Activated CD8-positive, alpha-beta memory T cell treated with anti-CD3 and anti-CD28 coated beads for 4 hours (primary cell): ENCODE measurements around the gene SASH1.
"Not testable (repeated sequence)": the region's sequence is repeated elsewhere in the genome, so short reads cannot be mapped to it uniquely, and the experiment has no call there.

Experiments used
- DNase-seq, 2 donors: peaks; one replicate each; pipeline ENCODE4 v3.0.0-alpha.2; 2020; ENCODE audit warnings: low read depth in 2 of 2

The SASH1 gene

GRCh38 chr6:148365041-148365440 lies 22.4 kb downstream of the SASH1 start:
- no peak for DNase-seq

GRCh38 chr6:148367411-148368024 lies 24.9 kb downstream of the SASH1 start:
- no peak for DNase-seq

- no peak for DNase-seq
Observed at GRCh38 chr6:148370176-148370575, 27.5 kb downstream of the SASH1 start.

- DNase-seq = no peak
Observed at GRCh38 chr6:148374040-148374774, 31.6 kb downstream of the SASH1 start.

GRCh38 chr6:148375401-148375800 lies 32.8 kb downstream of the SASH1 start:
- no peak for DNase-seq

- DNase-seq = no peak
Observed at GRCh38 chr6:148379481-148379880, 36.8 kb downstream of the SASH1 start.

GRCh38 chr6:148379966-148380713 lies 37.5 kb downstream of the SASH1 start:
- DNase-seq = no peak

GRCh38 chr6:148382051-148382450 lies 39.4 kb downstream of the SASH1 start:
- DNase-seq = not testable (repeated sequence)

- DNase-seq = no peak
Observed at GRCh38 chr6:148382861-148383260, 40.2 kb downstream of the SASH1 start.

- no peak for DNase-seq
Observed at GRCh38 chr6:148383658-148384368, 41.2 kb downstream of the SASH1 start.

GRCh38 chr6:148385379-148385778 lies 42.7 kb downstream of the SASH1 start:
- no peak for DNase-seq

- DNase-seq = no peak
Observed at GRCh38 chr6:148388521-148388920, 45.9 kb downstream of the SASH1 start.

- DNase-seq = no peak
Observed at GRCh38 chr6:148389086-148389485, 46.4 kb downstream of the SASH1 start.

- DNase-seq = no peak
Observed at GRCh38 chr6:148389917-148390316, 47.3 kb downstream of the SASH1 start.

- not testable (repeated sequence) for DNase-seq
Observed at GRCh38 chr6:148392127-148392526, 49.5 kb downstream of the SASH1 start.

GRCh38 chr6:148392671-148393070 lies 50.0 kb downstream of the SASH1 start:
- DNase-seq = no peak

- no peak for DNase-seq
Observed at GRCh38 chr6:148395583-148396101, 53.0 kb downstream of the SASH1 start.

GRCh38 chr6:148396411-148396810 lies 53.8 kb downstream of the SASH1 start:
- no peak for DNase-seq

GRCh38 chr6:148396926-148397325 lies 54.3 kb downstream of the SASH1 start:
- no peak for DNase-seq

- no peak for DNase-seq
Observed at GRCh38 chr6:148398244-148398643, 55.6 kb downstream of the SASH1 start.

- no peak for DNase-seq
Observed at GRCh38 chr6:148398678-148399077, 56.0 kb downstream of the SASH1 start.

- DNase-seq = no peak
Observed at GRCh38 chr6:148401571-148401970, 58.9 kb downstream of the SASH1 start.
